Endothelial cell of umbilical vein (primary cell): ENCODE results near the gene GPR176. TPM values are rescaled to one million over a fixed set of nuclear protein-coding genes. Genes with fewer than 3 reads are reported as not detected.

Experiments
- BruUV-seq: library from RNA; stranded (reverse); fragments of 400-500 nt; replicated peaks from 2 replicates; lab custom pipeline; 2021; lab: Mats Ljungman, UMichigan
- CTCF ChIA-PET: fragments of 300-600, 350-600 bp; sonication (Branson Sonifier 250); formaldehyde crosslinking; loops from one replicate; lab custom pipeline; 2021; ENCODE audit warnings: antibody characterized with exemption, inconsistent platforms; lab: Charles Lee
- POLR2A ChIA-PET: fragments of 300-600, 350-600 bp; sonication (Branson Sonifier 250); formaldehyde crosslinking; loops from one replicate; lab custom pipeline; 2021; ENCODE audit warnings: antibody characterized with exemption, inconsistent platforms; lab: Charles Lee
- DNase-seq: peaks from one replicate; pipeline ENCODE4 v3.0.0-alpha.2; 2011; ENCODE audit warnings: low read depth, low spot score
- FAIRE-seq: peaks from 2 replicates; lab custom pipeline; 2011; peaks lifted over from hg19 to GRCh38; lab: Jason Lieb, UNC
- H2AFZ ChIP-seq: 2 replicates; pipeline ENCODE4 v1.6.0; 2012; ENCODE audit warnings: low read depth, low read length, control low read depth, inconsistent platforms
- H3K27ac ChIP-seq: 2 replicates; pipeline ENCODE4 v1.5.1; 2011; ENCODE audit warnings: low read depth, mild to moderate bottlenecking, control low read depth, low read length, moderate library complexity; ENCODE audit not compliant: insufficient read depth
- H3K27me3 ChIP-seq, 2 experiments: 2 replicates each; pipeline versions ENCODE4 v1.6.0 to v1.6.1; 2011; ENCODE audit warnings: low read length in 2 of 2, mixed read lengths in 1 of 2; ENCODE audit not compliant: control insufficient read depth in 2 of 2, insufficient read depth in 2 of 2
- H3K36me3 ChIP-seq, 2 experiments: 2 replicates in 1 of 2; 3 replicates in 1 of 2; pipeline ENCODE4 v1.5.1; 2011; ENCODE audit warnings: low read length in 2 of 2, mild to moderate bottlenecking in 1 of 2, moderate library complexity in 1 of 2; ENCODE audit not compliant: control insufficient read depth in 2 of 2, insufficient read depth in 2 of 2; ENCODE audit errors: extremely low read depth in 1 of 2
- H3K4me1 ChIP-seq: 3 replicates; pipeline ENCODE4 v1.5.1; 2011; ENCODE audit warnings: mild to moderate bottlenecking, low read length; ENCODE audit not compliant: control insufficient read depth, insufficient read depth; ENCODE audit errors: extremely low read depth
- H3K4me2 ChIP-seq: 2 replicates; pipeline ENCODE4 v1.6.1; 2011; ENCODE audit warnings: low read length, control low read depth, mixed read lengths; ENCODE audit not compliant: insufficient read depth
- H3K4me3 ChIP-seq, 3 experiments: fragments of 200-600 bp in 1 of 3; sonication (generic), shearing (Covaris generic) in 1 of 3; replicated peaks in 1 of 3; 2 replicates each; pipeline ENCODE4 v1.5.1; 2011 to 2016; ENCODE audit warnings: control low read depth in 3 of 3, low read length in 3 of 3, mild to moderate bottlenecking in 2 of 3, inconsistent platforms in 1 of 3, low read depth in 1 of 3, moderate library complexity in 1 of 3; ENCODE audit not compliant: insufficient read depth in 1 of 3
- H3K79me2 ChIP-seq: 2 replicates; pipeline ENCODE4 v1.6.0; 2012; ENCODE audit warnings: low read length, inconsistent platforms; ENCODE audit not compliant: control insufficient read depth, insufficient read depth
- H3K9ac ChIP-seq: replicated peaks from 2 replicates; pipeline ENCODE3; 2011; ENCODE audit warnings: low read length, control low read depth; ENCODE audit not compliant: insufficient read depth; ENCODE audit errors: extremely low read depth
- H3K9me1 ChIP-seq: replicated peaks from 3 replicates; pipeline ENCODE4 v1.6.0; 2011; ENCODE audit warnings: mild to moderate bottlenecking, low read length; ENCODE audit not compliant: control insufficient read depth, insufficient read depth; ENCODE audit errors: extremely low read depth
- H3K9me3 ChIP-seq: replicated peaks from 2 replicates; pipeline ENCODE4 v1.5.1; 2012; ENCODE audit warnings: low read length, inconsistent platforms; ENCODE audit not compliant: control insufficient read depth, insufficient read depth
- H4K20me1 ChIP-seq: replicated peaks from 2 replicates; pipeline ENCODE3; 2011; ENCODE audit warnings: mild to moderate bottlenecking, low read length; ENCODE audit not compliant: control insufficient read depth, insufficient read depth; ENCODE audit errors: extremely low read depth
- EZH2 ChIP-seq: IDR thresholded peaks from 2 replicates; pipeline ENCODE4 v1.6.1; 2012; ENCODE audit warnings: borderline replicate concordance, low read depth, mild to moderate bottlenecking, moderate library complexity, low read length, inconsistent platforms; ENCODE audit not compliant: severe bottlenecking
- GATA2 ChIP-seq: IDR thresholded peaks from 2 replicates; pipeline ENCODE4 v1.7.0; 2011; ENCODE audit warnings: low read depth, mild to moderate bottlenecking, moderate library complexity, mixed read lengths, low read length; ENCODE audit not compliant: insufficient read length, insufficient read depth
- POLR2AphosphoS5 ChIP-seq: IDR thresholded peaks from 2 replicates; pipeline ENCODE4 v1.6.1; 2012; ENCODE audit warnings: low read depth, mild to moderate bottlenecking, control low read depth, low read length, moderate library complexity; ENCODE audit not compliant: insufficient read depth
- dilution Hi-C: fragments of 300-500 bp; cut with MboI; formaldehyde crosslinking; loops from one replicate; pipeline ENCODE4 v1.15.0; 2019; ENCODE audit warnings: low sequenced_read_pairs; ENCODE audit not compliant: extremely low pct_ligation_motif_present
- intact Hi-C: fragments of 100-400 bp; cut with micrococcal nuclease; formaldehyde crosslinking; loops from one replicate; pipeline ENCODE4 v1.10.0; 2022
- polyA plus RNA-seq, 4 experiments: library from polyadenylated mRNA; depleted of rRNA in 3 of 4; stranded (reverse) in 3 of 4; unstranded in 1 of 4; fragments of >200 nt; gene quantifications; 2 replicates each; pipeline versions ENCODE4 v1.2.1 to v1.2.3, GENCODE V29; 2011 to 2012; ENCODE audit warnings: missing spikeins in 1 of 4
- total RNA-seq: library from RNA; stranded (reverse); gene quantifications from 2 replicates; pipeline ENCODE4 v1.2.3, GENCODE V29; 2021

GPR176 gene
- total and polyA plus RNA-seq, 2 donors (not counting 3 experiments of a cell fraction or from before 2014, with no cell fraction given), result 35.3 to 68.7 TPM

GRCh38 chr15:39922462-39923092 lies 2.5 kb upstream of the GPR176 start:
- Histone ChIP-seq H3K9me1 (no peaks in the 10 kb centered on the region), H2AFZ (no peak overlapping the region), H3K79me2 (peaks cover 16% of the 10 kb centered on the region), H3K27me3 (no peaks in the 10 kb centered on the region), H3K4me3 (no peak overlapping the region), H4K20me1 (no peaks in the 10 kb centered on the region), H3K4me1 (peaks cover 21% of the 10 kb centered on the region), H3K9ac (no peak overlapping the region), H3K36me3 (no peaks in the 10 kb centered on the region), H3K27ac (no peak overlapping the region), H3K9me3 (no peaks in the 10 kb centered on the region), H3K4me2 (no peak overlapping the region)
- DNase-seq, result no peak
- no peak for TF ChIP-seq POLR2AphosphoS5
- no peak for FAIRE-seq
- intact Hi-C loops (loop anchor here (5.0 to 10.0 kb wide), 2 partner anchors 35 to 298 kb away; no protein-coding TSS in a partner anchor), dilution Hi-C loops (no loop called here)
- ChIA-PET POLR2A (interaction anchor here (4.2 kb wide), 1 partner anchor 12 kb away, joined by 21 read pairs; the partner anchor contains the start of gene EIF2AK4), CTCF (interaction anchor here (4.1 kb wide), 1 partner anchor 34 kb away, joined by 31 read pairs; no protein-coding TSS in a partner anchor)
- no TSS peak for BruUV-seq

- Histone ChIP-seq H3K27me3 (no peaks in the 10 kb centered on the region), H3K9me1 (no peaks in the 10 kb centered on the region), H3K4me1 (peaks cover 21% of the 10 kb centered on the region), H3K36me3 (no peaks in the 10 kb centered on the region), H3K27ac (peak overlapping the region; percentile 82), H3K4me3 (peak overlapping the region; percentile 36 to 93 (median 77)), H3K9ac (peak overlapping the region; percentile 95), H4K20me1 (no peaks in the 10 kb centered on the region), H3K4me2 (peak overlapping the region; percentile 88), H2AFZ (peak overlapping the region; percentile 95), H3K9me3 (no peaks in the 10 kb centered on the region), H3K79me2 (peaks cover 24% of the 10 kb centered on the region)
- FAIRE-seq, result peak; percentile 26
- ChIA-PET POLR2A (interaction anchor here (1.1 to 4.2 kb wide), 3 partner anchors 13 to 33 kb away, joined by 4 to 21 read pairs (median 6); partner anchors contain the start of gene EIF2AK4), CTCF (interaction anchor here (1.3 to 4.1 kb wide), 5 partner anchors 14 to 117 kb away, joined by 3 to 31 read pairs (median 6); partner anchors contain the start of gene EIF2AK4)
- no peak for DNase-seq
- dilution Hi-C loops, result no loop called here
- TSS peak; percentile 31 for BruUV-seq
- intact Hi-C loops, result loop anchor here (5.0 to 10.0 kb wide), 2 partner anchors 34 to 296 kb away; no protein-coding TSS in a partner anchor
- no peak for TF ChIP-seq GATA2
- no peak for TF ChIP-seq EZH2
Observed at GRCh38 chr15:39921274-39921638, 1.2 kb upstream of the GPR176 start.
